Suppressor macrophage (primary cell): ENCODE results near the gene HBG2.

Source experiments
- DNase-seq, 4 experiments: peaks; one replicate each; pipeline ENCODE4 v3.0.0-alpha.2; 2020 to 2022

HBG2 gene

GRCh38 chr11:5227681-5228080 lies 26.9 kb downstream of the HBG2 start:
- DNase-seq, result no peak

GRCh38 chr11:5226732-5227310 lies 27.8 kb downstream of the HBG2 start, which contains the start of gene HBB:
TSS of gene HBB (minus strand) at chr11:5227071. CDS start at chr11:5227021, 50 bp downstream.
- no peak for DNase-seq

- DNase-seq, result no peak
Measured at GRCh38 chr11:5225480-5225871, 29.1 kb downstream of the HBG2 start.

- DNase-seq, result no peak
Measured at GRCh38 chr11:5224538-5225479, 29.8 kb downstream of the HBG2 start.

GRCh38 chr11:5223686-5224085 lies 30.9 kb downstream of the HBG2 start:
- DNase-seq, result no peak

- no peak for DNase-seq
Measured at GRCh38 chr11:5223146-5223545, 31.4 kb downstream of the HBG2 start.

- no peak for DNase-seq
Measured at GRCh38 chr11:5210376-5210885, 44.1 kb downstream of the HBG2 start.

- peak; percentile 56 to 72 (median 65) for DNase-seq
Measured at GRCh38 chr11:5204787-5205186, 49.8 kb downstream of the HBG2 start.

GRCh38 chr11:5203366-5203765 lies 51.2 kb downstream of the HBG2 start:
- DNase-seq, result no peak
